Transverse colon (tissue), 4 donors: ENCODE results near the gene SMIM45.

Experiments
- EP300 ChIP-seq: sonication (generic); formaldehyde crosslinking; IDR thresholded peaks from one replicate; pipeline ENCODE4 v1.6.1; 2017; ENCODE audit warnings: antibody characterized with exemption, low read depth
- POLR2A ChIP-seq: fragments of 450-650 bp; IDR thresholded peaks from one replicate; pipeline ENCODE4 v1.6.1; 2016; ENCODE audit warnings: antibody characterized with exemption, mild to moderate bottlenecking, moderate library complexity
- POLR2AphosphoS5 ChIP-seq, 3 donors: sonication (generic); formaldehyde crosslinking; IDR thresholded peaks; one replicate each; pipeline ENCODE4 v1.6.1; 2016; ENCODE audit warnings: antibody characterized with exemption in 3 of 3
- TF ChIP-seq, protein P1 (sequence below), 5 experiments: fragments of 200-600 bp in 3 of 5; fragments of 450-650 bp in 2 of 5; sonication (generic) in 3 of 5; IDR thresholded peaks; 1 replicate in 2 of 5; 2 replicates in 3 of 5; pipeline ENCODE4 v1.5.1; 2016 to 2017; ENCODE audit warnings: antibody characterized with exemption in 5 of 5, inconsistent platforms in 3 of 5, mild to moderate bottlenecking in 2 of 5, moderate library complexity in 1 of 5

DNA sequence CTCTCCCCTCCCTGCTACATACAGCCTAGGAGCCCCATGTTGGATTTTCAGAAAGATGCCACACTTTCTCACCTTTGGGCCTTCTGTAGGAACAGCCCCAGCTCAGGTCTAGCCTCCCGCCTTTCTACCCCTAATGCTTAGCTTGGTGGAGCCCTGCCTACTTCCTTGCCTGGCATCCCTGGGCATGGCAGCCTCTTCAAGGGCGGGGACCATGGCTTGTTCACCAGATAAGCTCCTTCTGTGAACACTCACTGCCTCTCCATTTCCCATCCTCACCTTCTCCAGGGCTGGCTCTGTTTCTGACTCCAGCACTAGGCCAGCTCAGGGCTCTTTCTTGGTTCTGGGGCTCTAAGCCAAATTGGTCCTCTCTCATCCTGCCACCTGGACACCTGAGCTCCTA, 18.7 kb downstream of the SMIM45 start:
- TF ChIP-seq, protein P1, sequence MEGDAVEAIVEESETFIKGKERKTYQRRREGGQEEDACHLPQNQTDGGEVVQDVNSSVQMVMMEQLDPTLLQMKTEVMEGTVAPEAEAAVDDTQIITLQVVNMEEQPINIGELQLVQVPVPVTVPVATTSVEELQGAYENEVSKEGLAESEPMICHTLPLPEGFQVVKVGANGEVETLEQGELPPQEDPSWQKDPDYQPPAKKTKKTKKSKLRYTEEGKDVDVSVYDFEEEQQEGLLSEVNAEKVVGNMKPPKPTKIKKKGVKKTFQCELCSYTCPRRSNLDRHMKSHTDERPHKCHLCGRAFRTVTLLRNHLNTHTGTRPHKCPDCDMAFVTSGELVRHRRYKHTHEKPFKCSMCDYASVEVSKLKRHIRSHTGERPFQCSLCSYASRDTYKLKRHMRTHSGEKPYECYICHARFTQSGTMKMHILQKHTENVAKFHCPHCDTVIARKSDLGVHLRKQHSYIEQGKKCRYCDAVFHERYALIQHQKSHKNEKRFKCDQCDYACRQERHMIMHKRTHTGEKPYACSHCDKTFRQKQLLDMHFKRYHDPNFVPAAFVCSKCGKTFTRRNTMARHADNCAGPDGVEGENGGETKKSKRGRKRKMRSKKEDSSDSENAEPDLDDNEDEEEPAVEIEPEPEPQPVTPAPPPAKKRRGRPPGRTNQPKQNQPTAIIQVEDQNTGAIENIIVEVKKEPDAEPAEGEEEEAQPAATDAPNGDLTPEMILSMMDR (IDR thresholded peaks at IDR 0.05), result no peak
- no peak for TF ChIP-seq POLR2A
- no peak for TF ChIP-seq EP300
- TF ChIP-seq POLR2AphosphoS5 (IDR thresholded peaks at IDR 0.05), result no peak
